GM12891 (cell line): Measurements from ENCODE around the gene PPP1R9A.

Experiments
- PAX5 ChIP-seq: IDR thresholded peaks from 2 replicates; pipeline ENCODE4 v1.6.1; 2011; ENCODE audit warnings: low read length, moderate library complexity, mild to moderate bottlenecking; ENCODE audit not compliant: insufficient read depth, severe bottlenecking
- POLR2A ChIP-seq: IDR thresholded peaks from 2 replicates; pipeline ENCODE4 v1.6.1; 2011; ENCODE audit warnings: low read depth, low read length, control low read depth
- POLR2AphosphoS5 ChIP-seq: IDR thresholded peaks from 2 replicates; pipeline ENCODE4 v1.6.1; 2011; ENCODE audit warnings: low read depth, low read length, control low read depth
- TAF1 ChIP-seq: IDR thresholded peaks from 2 replicates; pipeline ENCODE4 v1.6.1; 2011; ENCODE audit warnings: low read depth, low read length, control low read depth

DNA sequence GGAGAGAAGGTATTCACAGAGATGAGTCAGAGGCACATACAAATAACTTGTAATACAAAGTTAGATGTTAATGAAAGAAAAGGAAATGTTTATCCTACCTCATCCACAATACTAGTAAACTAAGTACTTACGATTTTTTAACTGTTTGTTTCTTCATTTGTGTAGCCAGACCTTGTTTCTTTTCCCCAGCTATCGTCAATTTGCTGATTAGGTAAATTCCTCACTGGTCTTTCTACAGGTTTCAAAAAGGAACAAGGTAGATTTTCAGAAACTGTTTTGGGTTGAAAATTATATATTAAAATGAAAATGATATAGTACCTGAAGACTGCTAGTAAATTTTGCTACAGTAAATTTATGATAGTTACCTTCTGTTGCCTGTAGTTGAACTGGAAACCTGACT is 360.4 kb downstream of the PPP1R9A start:
- TF ChIP-seq POLR2A = no peak
- TF ChIP-seq POLR2AphosphoS5 = no peak
- TF ChIP-seq TAF1 = no peak
- no peak for TF ChIP-seq PAX5
